HG02840 (cell line): ENCODE results near the gene DNAJC4.

ENCODE experiments used
- ATAC-seq: cut with Tn5 transposase; IDR thresholded peaks from one replicate; pipeline ENCODE4 v1.9.1; 2021; ENCODE audit warnings: mild to moderate bottlenecking, moderate library complexity, moderate number of reproducible peaks; ENCODE audit not compliant: unreplicated experiment, low FRiP score

The DNAJC4 gene

GRCh38 chr11:64269540-64270220, 39.3 kb downstream of the DNAJC4 start:
- peak; percentile 79 for ATAC-seq

- no peak for ATAC-seq
Measured at GRCh38 chr11:64275031-64275800, 44.9 kb downstream of the DNAJC4 start.

GRCh38 chr11:64275841-64276240, 45.5 kb downstream of the DNAJC4 start:
- ATAC-seq = no peak

- no peak for ATAC-seq
Measured at GRCh38 chr11:64276653-64277431, 46.5 kb downstream of the DNAJC4 start.

GRCh38 chr11:64278576-64279190, 48.3 kb downstream of the DNAJC4 start:
- no peak for ATAC-seq

GRCh38 chr11:64281957-64282770, 51.8 kb downstream of the DNAJC4 start:
- no peak for ATAC-seq

GRCh38 chr11:64283092-64283491, 52.7 kb downstream of the DNAJC4 start:
- ATAC-seq = no peak
